Thyroid gland (tissue), 4 donors: ENCODE data around the gene EFNA5. TPM values are rescaled to one million over a fixed set of nuclear protein-coding genes. Genes with fewer than 3 reads are reported as not detected.

Experiments
- DNase-seq, 2 donors: peaks; one replicate each; pipeline ENCODE4 v3.0.0-alpha.2; 2019
- H3K27ac ChIP-seq, 3 donors: fragments of 200-600 bp; sonication (generic); 1 replicate in 2 of 3; 2 replicates in 1 of 3; pipeline ENCODE4 v1.5.1; 2016 to 2019; ENCODE audit warnings: mild to moderate bottlenecking in 1 of 3, moderate library complexity in 1 of 3
- H3K27me3 ChIP-seq: fragments of 200-600 bp; sonication (generic); one replicate; pipeline ENCODE4 v1.5.1; 2019
- H3K36me3 ChIP-seq, 2 donors: fragments of 200-600 bp; sonication (generic); one replicate each; pipeline ENCODE4 v1.5.1; 2016 to 2019
- H3K4me1 ChIP-seq, 2 donors: fragments of 200-600 bp; sonication (generic); one replicate each; pipeline ENCODE4 v1.5.1; 2017 to 2019
- H3K4me3 ChIP-seq, 3 donors: fragments of 200-600 bp; sonication (generic); replicated peaks in 1 of 3; 1 replicate in 2 of 3; 2 replicates in 1 of 3; pipeline ENCODE4 v1.5.1; 2016; ENCODE audit warnings: mild to moderate bottlenecking in 1 of 3
- H3K9me3 ChIP-seq: fragments of 200-600 bp; sonication (generic); one replicate; pipeline ENCODE4 v1.5.1; 2017
- CTCF ChIP-seq, 6 experiments: fragments of 200-600 bp in 3 of 6; fragments of 450-650 bp in 3 of 6; sonication (generic) in 3 of 6; IDR thresholded peaks; one replicate each; pipeline ENCODE4 v1.5.1; 2016 to 2019; ENCODE audit warnings: antibody characterized with exemption in 6 of 6, mild to moderate bottlenecking in 2 of 6, inconsistent platforms in 1 of 6, moderate library complexity in 1 of 6
- POLR2A ChIP-seq, 2 donors: fragments of 450-650 bp; IDR thresholded peaks; one replicate each; pipeline ENCODE4 v1.6.1; 2017; ENCODE audit warnings: antibody characterized with exemption in 2 of 2, mild to moderate bottlenecking in 2 of 2, moderate library complexity in 1 of 2
- WGBS, 2 donors: methylation state at CpG; one replicate each; pipeline ENCODE4 v1.1.5; 2017; 5-methylcytosine and 5-hydroxymethylcytosine counted together
- intact Hi-C: fragments of 100-400 bp; cut with DNase I; formaldehyde crosslinking; loops from one replicate; pipeline ENCODE4 v1.15.1; 2023
- total RNA-seq, 4 donors: library from RNA; depleted of rRNA; stranded (reverse); fragments of >200 nt; gene quantifications; one replicate each; pipeline ENCODE4 v1.2.3, GENCODE V29; 2016

EFNA5 gene
- total RNA-seq, 4 donors from 2014 or later: 5.7 to 17.2 (median 6.4) TPM

- H3K4me3 ChIP-seq: no peak overlapping the region
- no peaks in the 10 kb centered on the region for H3K27me3 ChIP-seq
- no peaks in the 10 kb centered on the region for H3K4me1 ChIP-seq
- intact Hi-C loops: no loop called here
- H3K27ac ChIP-seq: no peak overlapping the region
- DNase-seq: no peak
- H3K36me3 ChIP-seq: no peaks in the 10 kb centered on the region
- WGBS, 2 donors: 91 to 95% methylated on average over 6 of the region's 6 CpGs
- H3K9me3 ChIP-seq: no peaks in the 10 kb centered on the region
- no peak for TF ChIP-seq POLR2A (IDR thresholded peaks at IDR 0.05)
- no peak for TF ChIP-seq CTCF (IDR thresholded peaks at IDR 0.05)
Observed at GRCh38 chr5:107651325-107651724, 19.4 kb downstream of the EFNA5 start.

- Histone ChIP-seq H3K36me3 (no peaks in the 10 kb centered on the region), H3K4me3 (no peak overlapping the region), H3K9me3 (no peaks in the 10 kb centered on the region), H3K4me1 (no peaks in the 10 kb centered on the region), H3K27ac (no peak overlapping the region), H3K27me3 (no peaks in the 10 kb centered on the region)
- TF ChIP-seq CTCF (IDR thresholded peaks at IDR 0.05) (no peak), POLR2A (IDR thresholded peaks at IDR 0.05) (no peak)
- intact Hi-C loops: no loop called here
- DNase-seq: no peak
Observed at GRCh38 chr5:107646418-107646817, 24.3 kb downstream of the EFNA5 start.

GRCh38 chr5:107640568-107640967, 30.2 kb downstream of the EFNA5 start:
- TF ChIP-seq POLR2A (IDR thresholded peaks at IDR 0.05) (no peak), CTCF (IDR thresholded peaks at IDR 0.05) (no peak)
- intact Hi-C loops: no loop called here
- no peaks in the 10 kb centered on the region for H3K9me3 ChIP-seq
- H3K36me3 ChIP-seq: no peaks in the 10 kb centered on the region
- no peaks in the 10 kb centered on the region for H3K4me1 ChIP-seq
- H3K27ac ChIP-seq: no peak overlapping the region
- no peak overlapping the region for H3K4me3 ChIP-seq
- WGBS, 2 donors: 86 to 92% methylated on average over 3 of the region's 3 CpGs
- H3K27me3 ChIP-seq: no peaks in the 10 kb centered on the region
- no peak for DNase-seq

GRCh38 chr5:107639990-107640389, 30.7 kb downstream of the EFNA5 start:
- TF ChIP-seq CTCF (IDR thresholded peaks at IDR 0.05) (no peak), POLR2A (IDR thresholded peaks at IDR 0.05) (no peak)
- no peak for DNase-seq
- no peaks in the 10 kb centered on the region for H3K9me3 ChIP-seq
- H3K36me3 ChIP-seq: no peaks in the 10 kb centered on the region
- WGBS, 2 donors: 83 to 88% methylated on average over 3 of the region's 3 CpGs
- no peaks in the 10 kb centered on the region for H3K27me3 ChIP-seq
- intact Hi-C loops: no loop called here
- no peaks in the 10 kb centered on the region for H3K4me1 ChIP-seq
- no peak overlapping the region for H3K27ac ChIP-seq
- H3K4me3 ChIP-seq: no peak overlapping the region

- no peaks in the 10 kb centered on the region for H3K4me1 ChIP-seq
- TF ChIP-seq CTCF (IDR thresholded peaks at IDR 0.05) (no peak), POLR2A (IDR thresholded peaks at IDR 0.05) (no peak)
- H3K4me3 ChIP-seq: no peak overlapping the region
- H3K36me3 ChIP-seq: no peaks in the 10 kb centered on the region
- no peak for DNase-seq
- no peaks in the 10 kb centered on the region for H3K27me3 ChIP-seq
- 81 to 87% methylated on average over 3 of the region's 3 CpGs for WGBS, 2 donors
- intact Hi-C loops: no loop called here
- H3K27ac ChIP-seq: no peak overlapping the region
- no peaks in the 10 kb centered on the region for H3K9me3 ChIP-seq
Observed at GRCh38 chr5:107636555-107636954, 34.2 kb downstream of the EFNA5 start.
